ENCODE data around the gene BGN. TPM values are rescaled to one million over a fixed set of nuclear protein-coding genes. Genes with fewer than 3 reads are reported as not detected.

The BGN gene
- total and polyA plus RNA-seq, 4 donors, result 77.9 to 161 (median 126) TPM

GRCh38 chrX:153530411-153531129, 35.8 kb downstream of the BGN start:
- ATAC-seq (ENCODE audit: insufficient read depth, low FRiP score), result no peak
- no peak for TF ChIP-seq CTCF (IDR thresholded peaks at IDR 0.05; ENCODE audit: control extremely low read depth, extremely low read depth)
- Histone ChIP-seq H3K4me3 (no peak overlapping the region), H3K4me1 (ENCODE audit: control insufficient read depth in 5 of 5, insufficient read depth in 5 of 5, low read length in 5 of 5) (no peaks in the 10 kb centered on the region), H3K9me3 (ENCODE audit: control insufficient read depth in 4 of 4, insufficient read depth in 3 of 4, low read length in 3 of 4) (no peaks in the 10 kb centered on the region), H3K9ac (ENCODE audit: insufficient read depth in 1 of 2, low read length in 2 of 2) (no peak overlapping the region), H3K27ac (ENCODE audit: low read depth in 1 of 2, low read length in 1 of 2) (no peak overlapping the region), H3K27me3 (ENCODE audit: control insufficient read depth in 3 of 3, insufficient read depth in 3 of 3, low read length in 2 of 3) (peaks cover 0 to 11% (median 0%) of the 10 kb centered on the region in 3 donors), H3K36me3 (ENCODE audit: control insufficient read depth in 4 of 4, insufficient read depth in 4 of 4, low read length in 4 of 4) (no peaks in the 10 kb centered on the region)
- DNase-seq, result no peak
- WGBS, 2 donors, result 62 to 67% methylated on average over 15 to 20 of the region's 20 CpGs

GRCh38 chrX:153533091-153533490, 38.3 kb downstream of the BGN start:
- TF ChIP-seq CTCF (IDR thresholded peaks at IDR 0.05; ENCODE audit: control extremely low read depth, extremely low read depth), result no peak
- 63 to 80% methylated on average over 15 of the region's 15 CpGs for WGBS, 2 donors
- Histone ChIP-seq H3K9ac (ENCODE audit: insufficient read depth in 1 of 2, low read length in 2 of 2) (no peak overlapping the region), H3K4me3 (no peak overlapping the region), H3K36me3 (ENCODE audit: control insufficient read depth in 4 of 4, insufficient read depth in 4 of 4, low read length in 4 of 4) (no peaks in the 10 kb centered on the region), H3K27ac (ENCODE audit: low read depth in 1 of 2, low read length in 1 of 2) (no peak overlapping the region), H3K9me3 (ENCODE audit: control insufficient read depth in 4 of 4, insufficient read depth in 3 of 4, low read length in 3 of 4) (no peaks in the 10 kb centered on the region), H3K27me3 (ENCODE audit: control insufficient read depth in 3 of 3, insufficient read depth in 3 of 3, low read length in 2 of 3) (peaks cover 0 to 6% (median 0%) of the 10 kb centered on the region in 3 donors), H3K4me1 (ENCODE audit: control insufficient read depth in 5 of 5, insufficient read depth in 5 of 5, low read length in 5 of 5) (no peaks in the 10 kb centered on the region)
- DNase-seq, result peak in 2 of 3 donors; percentile 35 to 43
- ATAC-seq (ENCODE audit: insufficient read depth, low FRiP score), result no peak

- no peak for TF ChIP-seq CTCF (IDR thresholded peaks at IDR 0.05; ENCODE audit: control extremely low read depth, extremely low read depth)
- 78 to 89% methylated on average over 8 to 11 of the region's 11 CpGs for WGBS, 2 donors
- H3K27me3 ChIP-seq (ENCODE audit: control insufficient read depth in 3 of 3, insufficient read depth in 3 of 3, low read length in 2 of 3), result peaks cover 0 to 5% (median 0%) of the 10 kb centered on the region in 3 donors
- no peaks in the 10 kb centered on the region for H3K4me1 ChIP-seq (ENCODE audit: control insufficient read depth in 5 of 5, insufficient read depth in 5 of 5, low read length in 5 of 5)
- no peak overlapping the region for H3K4me3 ChIP-seq
- H3K9me3 ChIP-seq (ENCODE audit: control insufficient read depth in 4 of 4, insufficient read depth in 3 of 4, low read length in 3 of 4), result no peaks in the 10 kb centered on the region
- H3K36me3 ChIP-seq (ENCODE audit: control insufficient read depth in 4 of 4, insufficient read depth in 4 of 4, low read length in 4 of 4), result no peaks in the 10 kb centered on the region
- no peak overlapping the region for H3K9ac ChIP-seq (ENCODE audit: insufficient read depth in 1 of 2, low read length in 2 of 2)
- DNase-seq, result no peak
- no peak overlapping the region for H3K27ac ChIP-seq (ENCODE audit: low read depth in 1 of 2, low read length in 1 of 2)
- no peak for ATAC-seq (ENCODE audit: insufficient read depth, low FRiP score)
These were observed 42.3 kb downstream of the BGN start for GRCh38 chrX:153537080-153537479.

Data from lung (tissue), 12 donors.